CD4-positive, alpha-beta T cell treated with Interleukin-6 for 4 hours (primary cell): ENCODE results near the gene SUGCT.
"Not testable (repeated sequence)": the region's sequence is repeated elsewhere in the genome, so short reads cannot be mapped to it uniquely, and the experiment has no call there.

ENCODE experiments used
- DNase-seq: peaks from one replicate; pipeline ENCODE4 v3.0.0-alpha.2; 2020; ENCODE audit warnings: mixed read lengths

The SUGCT gene

DNA sequence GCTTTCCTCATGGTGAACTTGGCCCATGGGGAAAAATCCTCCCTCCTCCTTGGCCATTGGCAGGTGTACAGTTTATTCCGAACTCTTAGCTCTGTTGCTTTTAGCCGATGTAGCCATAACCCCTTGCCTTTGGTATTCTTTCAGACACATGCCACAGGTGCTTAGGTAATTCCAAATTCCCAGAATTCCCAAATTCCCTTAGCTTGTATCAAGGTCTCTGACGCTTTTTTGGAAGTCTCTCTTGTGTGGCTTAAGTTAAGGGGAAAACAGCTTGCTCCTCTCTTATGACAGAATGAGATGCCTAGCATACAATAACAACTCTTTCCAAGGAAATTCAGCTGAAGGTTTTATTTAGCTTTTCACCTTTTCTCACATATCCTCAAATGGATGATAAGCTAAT, 68.0 kb downstream of the SUGCT start:
- DNase-seq, result no peak

DNA sequence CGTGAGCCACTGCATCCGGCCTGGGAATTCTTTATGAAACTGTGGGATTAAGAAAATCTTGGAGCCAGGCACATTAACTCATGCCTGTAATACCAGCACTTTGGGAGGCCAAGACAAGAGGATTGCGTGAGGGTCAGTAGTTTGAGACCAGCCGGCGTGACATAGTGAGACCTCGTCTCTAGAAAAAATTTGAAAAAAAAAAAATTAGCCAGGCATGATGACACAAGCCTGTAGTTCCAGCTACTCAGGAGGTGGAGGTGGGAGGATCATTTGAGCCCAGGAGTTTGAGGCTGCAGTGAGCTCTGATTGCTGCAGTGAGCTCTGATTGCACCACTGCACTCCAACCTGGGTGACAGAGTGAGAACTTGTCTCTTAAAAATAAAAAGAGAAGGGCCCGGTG, 69.8 kb downstream of the SUGCT start:
- no peak for DNase-seq

DNA sequence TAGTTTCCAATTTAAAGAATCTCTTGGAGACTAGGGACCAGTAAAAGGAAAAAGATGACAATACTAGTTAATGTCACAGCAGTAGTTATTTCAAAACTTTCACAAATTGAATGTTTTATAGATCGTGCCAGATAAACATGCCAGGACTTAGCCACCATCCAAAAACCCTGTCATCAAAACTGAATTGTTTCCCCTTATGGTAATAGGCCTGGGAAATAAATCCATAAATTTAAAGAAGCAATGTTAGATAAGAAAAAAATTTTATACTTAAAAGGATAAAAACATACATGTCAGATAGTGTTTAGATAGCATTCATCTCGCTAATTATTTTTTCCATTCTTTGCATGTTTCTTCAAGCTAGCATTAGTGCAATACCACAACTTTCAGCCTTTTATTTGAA, 71.2 kb downstream of the SUGCT start:
- DNase-seq, result no peak

DNA sequence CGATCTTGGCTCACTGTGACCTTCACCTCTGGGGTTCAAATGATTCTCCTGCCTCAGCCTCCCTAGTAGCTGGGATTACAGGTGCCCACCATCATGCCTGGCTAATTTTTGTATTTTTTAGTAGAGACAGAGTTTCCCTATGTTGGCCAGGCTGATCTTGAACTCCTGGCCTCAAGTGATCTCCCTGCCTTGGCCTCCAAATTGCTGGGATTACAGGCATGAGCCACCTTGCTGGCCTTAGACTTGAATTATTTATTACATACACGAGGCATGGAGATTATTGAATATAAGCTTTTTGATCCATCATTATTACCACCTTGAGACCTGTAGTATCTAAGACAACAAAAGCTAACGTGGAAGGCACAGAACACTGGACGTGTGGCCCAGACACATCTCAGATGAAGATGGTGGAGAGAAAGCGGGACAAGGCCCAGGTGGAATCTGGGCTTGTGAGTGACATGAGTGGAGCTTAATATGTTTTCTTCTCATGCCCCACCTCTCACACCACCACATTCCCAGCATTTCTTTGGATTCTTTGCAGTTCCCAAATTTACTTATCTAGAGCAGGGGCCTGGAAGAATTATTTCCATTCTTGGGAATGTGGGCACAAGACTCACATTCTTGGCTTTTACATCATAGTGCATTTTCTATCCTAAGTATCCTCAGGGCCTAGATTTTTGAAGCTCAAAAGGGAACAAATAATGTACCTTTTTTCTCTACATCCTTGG, 76.6 kb downstream of the SUGCT start:
- DNase-seq, result no peak

DNA sequence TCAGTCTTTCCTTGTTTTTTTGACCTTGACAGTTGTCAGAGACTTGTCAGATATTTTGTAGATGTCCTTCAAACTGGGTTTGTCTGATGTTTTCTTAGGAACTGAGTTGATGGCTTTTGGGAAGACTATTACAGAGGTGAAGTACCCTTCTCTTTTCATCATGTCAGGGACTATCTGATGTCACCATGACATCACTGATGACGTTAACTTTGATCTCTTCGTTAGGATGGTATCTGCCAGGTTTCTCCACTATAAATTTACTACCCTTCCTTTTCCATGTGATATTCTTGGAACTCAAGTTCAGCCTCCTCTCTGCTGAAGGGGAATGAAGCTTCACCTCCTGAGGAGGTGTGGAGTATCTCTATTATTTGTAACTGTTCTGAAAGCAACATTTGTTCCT, 78.5 kb downstream of the SUGCT start:
- DNase-seq, result no peak

DNA sequence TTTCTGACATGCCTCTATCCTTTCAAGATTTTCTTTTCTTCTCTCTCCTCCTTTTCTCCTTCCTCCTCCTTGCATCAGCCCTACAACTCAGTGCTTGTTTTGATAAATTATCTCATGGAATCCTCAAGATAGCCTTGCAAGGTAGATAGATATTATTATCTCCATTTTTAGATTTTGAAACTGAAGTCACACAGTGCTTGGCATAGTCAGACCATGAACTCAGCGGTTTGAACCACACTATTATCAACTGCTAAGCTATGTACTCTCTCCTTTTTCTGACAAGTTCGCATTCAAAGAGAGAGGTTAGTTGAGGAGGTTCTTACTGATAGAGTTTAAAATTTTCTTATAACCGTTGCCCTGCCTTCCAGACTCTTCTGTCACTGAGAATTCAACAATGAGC, 79.1 kb downstream of the SUGCT start:
- DNase-seq, result no peak

DNA sequence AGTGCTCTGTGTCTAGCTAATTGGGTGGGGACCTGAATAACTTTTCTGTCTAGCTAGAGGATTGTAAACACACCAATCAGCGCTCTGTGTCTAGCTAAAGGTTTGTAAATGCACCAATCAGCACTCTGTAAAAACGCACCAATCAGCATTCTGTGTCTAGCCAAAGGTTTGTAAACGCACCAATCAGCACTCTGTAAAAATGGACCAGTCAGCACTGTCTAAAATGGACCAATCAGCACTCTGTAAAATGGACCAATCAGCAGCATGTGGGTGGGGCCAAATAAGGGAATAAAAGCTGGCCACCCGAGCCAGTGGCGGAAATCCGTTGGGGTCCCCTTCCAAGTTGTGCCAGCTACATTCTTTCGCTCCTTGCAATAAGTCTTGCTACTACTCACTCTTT, 83.8 kb downstream of the SUGCT start:
- DNase-seq, result not testable (repeated sequence)

DNA sequence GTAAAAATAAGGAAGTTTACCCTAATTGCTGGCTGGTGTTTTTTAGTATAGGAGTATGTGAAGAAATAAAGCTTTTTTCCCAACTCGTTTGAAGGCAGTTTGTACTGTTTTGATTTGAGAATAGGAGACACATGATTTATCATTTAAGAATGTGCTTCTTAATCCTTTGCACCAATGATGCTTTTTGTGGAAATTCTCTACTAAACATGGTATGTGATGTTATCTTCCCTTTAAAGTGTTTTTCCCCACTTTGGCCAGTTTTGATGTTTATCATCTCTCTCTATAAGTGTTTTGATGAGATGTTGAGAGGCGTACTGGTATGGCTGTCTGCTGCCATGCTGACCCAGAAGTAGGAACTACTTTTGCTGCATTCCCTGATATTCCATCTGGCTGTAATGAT, 85.1 kb downstream of the SUGCT start:
- DNase-seq, result no peak

DNA sequence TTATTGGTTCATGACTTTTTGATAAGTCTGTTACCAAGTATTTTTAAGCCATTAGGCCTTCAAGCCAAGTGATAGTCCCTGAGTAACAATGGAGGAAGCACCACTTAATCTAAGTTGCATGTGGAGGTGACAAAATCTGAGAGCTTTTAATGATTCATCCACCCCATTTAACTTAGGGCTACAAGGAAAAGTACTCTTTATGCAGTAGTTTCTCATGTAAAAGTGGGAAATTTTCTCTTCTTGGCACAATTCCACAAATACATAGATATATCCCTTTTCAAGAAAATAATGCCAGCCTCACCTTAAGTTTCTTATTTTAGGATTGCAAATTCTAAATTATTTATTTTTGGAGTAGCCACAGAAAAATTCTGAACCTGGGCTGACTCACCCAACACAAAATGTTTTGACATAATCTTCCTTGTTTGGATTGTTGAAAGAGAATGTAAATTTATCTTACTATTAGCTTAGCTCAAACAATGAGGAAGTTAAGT, 85.7 kb downstream of the SUGCT start:
- no peak for DNase-seq

DNA sequence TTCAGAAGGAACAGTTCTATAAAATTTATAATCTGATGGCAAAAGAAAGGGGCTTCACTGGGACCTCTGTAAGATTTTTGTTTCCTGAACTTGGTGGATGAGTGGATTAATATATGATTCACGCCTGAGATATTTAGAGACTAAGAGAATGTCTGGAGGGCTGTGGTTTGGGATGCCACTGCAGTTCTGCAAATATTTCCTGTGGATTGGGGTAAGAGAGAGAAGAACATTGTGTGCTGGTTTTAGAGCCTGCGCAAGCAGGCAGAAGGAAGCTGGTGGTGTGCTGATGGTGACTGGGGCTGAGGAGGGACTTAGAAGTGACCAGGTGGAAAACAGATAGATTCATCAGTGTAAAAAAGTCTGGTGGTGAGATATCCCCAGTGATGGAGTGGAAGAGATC, 87.0 kb downstream of the SUGCT start:
- DNase-seq, result no peak

DNA sequence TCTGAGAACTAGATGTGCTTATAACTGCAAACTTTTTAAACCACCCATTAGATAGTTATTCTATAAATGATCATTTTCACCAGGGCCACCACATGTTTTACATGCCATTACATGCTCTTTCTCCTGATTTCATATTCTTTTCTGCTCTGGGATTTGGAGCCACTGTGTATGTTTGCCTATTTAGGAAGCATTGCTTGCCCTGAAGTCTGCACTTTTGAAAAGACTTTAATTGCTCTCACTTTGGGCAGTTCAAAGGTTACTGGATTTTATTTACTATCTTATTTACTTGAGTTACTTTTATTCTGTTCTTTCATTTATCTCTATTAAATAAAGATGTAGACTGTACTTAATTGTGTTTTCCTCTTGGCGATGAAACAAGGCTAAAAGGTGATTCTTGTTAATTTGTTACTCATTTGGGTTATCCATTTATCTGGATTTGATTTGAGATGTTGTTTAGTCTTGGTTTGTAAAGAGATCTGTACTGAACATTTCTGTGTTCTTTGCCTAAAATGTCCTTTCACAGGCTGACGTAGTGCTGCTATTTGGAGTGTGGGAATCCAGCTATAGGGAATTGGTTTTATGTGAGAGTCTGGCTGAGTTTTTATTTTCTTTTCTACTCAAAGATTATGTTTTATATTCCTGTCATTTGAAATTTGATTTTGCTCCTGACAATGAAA, 88.8 kb downstream of the SUGCT start:
- DNase-seq, result no peak

DNA sequence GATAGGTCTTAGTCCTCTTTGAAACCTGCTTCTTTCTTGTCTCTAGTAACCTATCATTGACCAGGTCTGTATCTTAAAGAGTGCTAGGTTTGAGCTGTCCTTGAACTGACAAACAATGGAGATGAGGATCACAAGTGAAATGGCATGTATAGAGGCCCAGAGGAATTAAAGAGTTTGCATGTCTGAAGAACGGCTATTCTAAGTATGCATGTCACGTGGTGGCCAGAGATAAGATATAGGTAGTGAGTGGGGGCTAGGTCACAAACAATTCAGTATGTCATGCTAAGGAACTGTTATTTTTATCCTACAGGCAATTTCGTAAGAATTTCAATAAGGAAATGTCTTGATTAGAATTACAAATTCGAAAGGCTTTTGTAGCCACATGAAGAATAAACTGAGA, 95.3 kb downstream of the SUGCT start:
- no peak for DNase-seq

DNA sequence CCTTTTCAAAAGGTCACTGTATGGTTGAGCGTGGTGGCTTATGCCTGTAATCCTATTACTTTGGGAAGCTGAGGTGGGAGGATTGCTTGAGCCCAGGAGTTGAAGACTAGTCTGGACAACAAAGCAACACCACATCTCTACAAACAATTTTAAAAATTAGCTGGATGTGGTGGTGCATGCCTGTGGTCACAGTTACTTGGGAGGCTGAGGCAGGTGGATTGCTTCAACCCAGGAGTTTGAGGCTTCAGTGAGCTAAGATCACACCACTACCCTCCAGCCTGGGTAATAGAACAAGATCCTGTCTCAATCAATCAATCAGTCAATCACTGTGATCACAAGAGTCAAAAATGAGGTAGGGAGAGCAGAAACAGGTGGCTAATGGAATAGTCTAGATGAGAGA, 97.0 kb downstream of the SUGCT start:
- no peak for DNase-seq

DNA sequence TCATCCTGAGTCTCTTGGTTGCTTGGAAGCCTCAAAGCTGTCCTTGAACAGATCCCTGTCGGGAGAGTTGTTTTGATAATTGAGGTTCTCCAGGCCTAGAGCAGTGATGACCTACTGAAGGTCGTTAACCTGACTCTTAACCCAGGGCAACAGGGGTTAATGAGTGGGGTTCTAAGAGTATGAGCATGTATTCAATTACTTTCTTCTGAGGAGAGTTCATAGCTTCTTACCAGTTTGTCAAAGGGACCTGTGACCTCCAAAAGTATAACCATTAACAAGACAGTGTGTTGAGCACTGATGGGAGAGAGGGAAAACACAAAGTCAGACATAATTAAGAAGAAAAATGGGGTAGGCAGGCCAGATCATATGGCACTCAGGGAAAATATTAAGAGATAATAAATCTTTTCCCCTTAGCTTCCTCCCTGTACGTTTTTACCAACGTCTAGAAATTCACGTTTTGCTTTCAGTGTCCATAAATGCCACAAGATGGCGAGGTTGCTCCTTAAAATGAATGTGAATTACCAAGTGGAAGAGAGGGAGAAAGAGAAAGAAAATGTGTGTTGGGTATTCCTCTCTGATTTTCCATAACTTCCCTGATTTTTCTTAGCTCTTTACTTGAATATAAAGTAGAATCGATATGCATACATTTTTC, 97.6 kb downstream of the SUGCT start:
- no peak for DNase-seq

DNA sequence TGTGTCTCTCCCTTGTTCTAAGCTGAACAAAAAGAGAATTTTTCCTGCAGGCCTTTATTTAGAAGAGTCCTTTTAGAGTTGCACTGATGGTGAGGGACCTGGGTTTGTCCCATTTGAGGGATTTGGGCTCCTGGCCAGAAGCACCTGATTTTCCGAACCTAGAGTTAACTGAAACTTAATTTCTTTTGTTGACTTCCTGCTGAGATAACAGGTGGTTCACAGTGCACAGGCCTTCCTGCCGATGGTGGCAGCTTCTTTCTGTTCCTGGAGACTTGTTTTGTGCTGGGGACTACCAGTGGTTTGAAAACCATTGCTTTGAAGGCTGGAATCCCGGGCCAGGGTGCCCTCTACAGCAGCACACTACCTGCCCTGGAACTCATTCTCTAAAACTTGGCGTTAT, 99.2 kb downstream of the SUGCT start:
- DNase-seq, result no peak

DNA sequence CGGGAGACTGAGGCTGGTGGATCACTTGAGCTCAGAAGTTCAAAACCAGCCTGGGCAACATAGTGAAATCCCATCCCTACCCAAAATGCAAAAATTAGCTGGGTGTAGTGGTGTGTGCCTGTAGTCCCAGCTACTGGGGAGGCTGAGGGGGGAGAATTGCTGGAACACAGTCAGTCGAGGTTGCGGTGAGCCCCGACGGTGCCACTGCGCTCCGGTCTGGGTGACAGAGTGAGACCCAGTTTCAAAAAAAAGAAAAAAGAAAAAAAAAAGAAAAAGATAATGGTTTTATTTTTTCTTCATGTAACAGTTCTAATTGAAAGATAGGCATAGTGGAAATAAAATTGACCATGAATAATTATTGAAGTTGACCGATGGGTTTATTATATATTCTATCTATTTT, 99.9 kb downstream of the SUGCT start:
- no peak for DNase-seq

DNA sequence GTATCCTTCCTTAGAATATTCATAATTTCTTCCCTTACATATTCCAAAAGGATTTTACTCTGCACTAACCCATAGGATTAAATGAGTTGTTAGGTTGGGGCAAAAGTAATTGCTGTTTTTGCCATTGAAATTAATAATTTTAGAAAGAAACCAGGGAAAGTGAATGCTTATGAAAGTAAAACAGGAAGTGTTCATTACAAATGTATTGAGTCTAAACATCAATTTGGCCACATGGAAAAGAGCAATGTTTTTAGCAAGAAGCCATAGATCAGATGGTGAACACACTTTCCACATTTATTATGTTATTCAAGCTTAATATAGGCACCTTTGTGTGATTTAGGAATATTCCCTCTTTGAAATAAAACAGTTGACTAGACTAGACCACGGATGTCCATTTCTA, 102.9 kb downstream of the SUGCT start:
- no peak for DNase-seq

DNA sequence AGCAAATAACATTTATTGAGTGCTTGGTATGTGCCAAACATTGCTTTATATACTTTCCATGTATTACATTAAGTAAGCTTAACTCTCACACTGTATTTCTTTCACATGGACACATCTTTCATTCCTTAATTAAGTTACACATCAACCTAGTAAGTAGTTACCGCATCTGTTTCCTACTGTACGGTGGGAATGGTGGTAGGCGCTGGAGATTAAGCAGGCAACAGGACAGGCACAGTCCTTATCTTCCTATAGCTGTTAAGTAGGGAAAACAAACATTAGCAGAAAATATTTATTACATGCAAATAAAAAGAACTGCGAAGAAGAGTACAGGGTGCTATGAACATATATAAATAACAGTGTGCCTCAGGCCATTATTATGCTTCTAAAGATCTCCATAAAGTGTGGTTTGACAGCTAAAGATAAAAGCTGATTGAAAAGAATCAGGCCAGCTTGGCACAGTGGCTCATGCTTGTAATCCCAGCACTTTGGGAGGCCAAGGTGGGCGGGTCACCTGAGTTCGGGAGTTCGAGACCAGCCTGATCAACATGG, 105.0 kb downstream of the SUGCT start:
- DNase-seq, result no peak

DNA sequence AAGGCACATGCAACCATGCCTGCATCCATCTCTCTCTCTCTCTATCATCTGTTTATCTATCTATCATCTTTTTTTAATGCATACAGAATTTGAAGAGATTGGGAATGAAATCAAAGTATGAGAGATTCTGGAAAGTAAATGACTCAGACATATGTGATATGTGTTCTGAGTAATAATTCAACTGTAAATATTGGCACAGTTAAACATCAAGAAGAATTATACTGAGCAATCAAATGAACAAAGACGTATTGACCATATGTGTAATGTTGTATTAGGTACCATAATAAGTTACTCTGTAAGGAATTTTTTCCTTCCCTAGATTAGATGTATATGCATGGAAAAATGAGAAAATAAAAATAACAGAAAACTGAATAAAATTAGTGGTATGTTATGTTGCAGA, 108.3 kb downstream of the SUGCT start:
- no peak for DNase-seq

DNA sequence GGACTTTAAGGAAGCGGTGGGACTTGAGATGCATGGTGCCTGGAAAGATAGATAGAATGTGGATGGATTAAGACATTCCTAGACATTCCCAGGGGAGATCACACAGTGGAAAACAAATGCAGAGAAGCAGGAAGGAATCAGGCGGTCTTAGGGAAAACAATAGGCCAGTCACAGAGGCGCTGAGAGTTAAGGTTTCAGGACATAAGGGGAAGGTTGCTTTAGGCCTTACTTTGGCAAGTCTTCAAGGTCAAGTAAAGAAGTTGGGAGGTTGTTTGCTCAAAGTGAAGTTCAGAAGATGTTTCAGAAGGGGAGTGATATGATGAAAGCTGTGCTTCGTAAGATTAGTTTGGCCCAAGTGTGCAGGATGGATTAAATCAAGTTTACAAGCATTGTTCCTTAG, 109.4 kb downstream of the SUGCT start:
- DNase-seq, result no peak

DNA sequence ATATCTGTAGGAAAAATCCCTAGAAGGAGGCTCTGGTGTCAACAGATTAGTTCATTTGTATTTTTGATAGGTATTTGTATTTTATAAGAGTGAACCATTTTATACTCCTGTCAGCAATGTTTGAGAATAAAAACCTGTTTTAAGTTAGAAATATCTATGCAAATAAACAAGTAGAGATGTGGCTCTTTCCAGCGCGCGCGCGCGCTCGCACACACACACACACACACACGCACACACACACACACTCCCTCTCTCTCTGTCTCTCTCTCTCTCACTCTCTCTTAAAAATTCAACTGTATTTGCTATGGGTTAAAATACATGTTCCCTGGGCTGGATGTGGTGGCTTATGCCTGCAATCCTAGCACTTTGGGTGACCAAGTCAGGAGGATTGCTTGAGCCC, 113.9 kb downstream of the SUGCT start:
- no peak for DNase-seq

DNA sequence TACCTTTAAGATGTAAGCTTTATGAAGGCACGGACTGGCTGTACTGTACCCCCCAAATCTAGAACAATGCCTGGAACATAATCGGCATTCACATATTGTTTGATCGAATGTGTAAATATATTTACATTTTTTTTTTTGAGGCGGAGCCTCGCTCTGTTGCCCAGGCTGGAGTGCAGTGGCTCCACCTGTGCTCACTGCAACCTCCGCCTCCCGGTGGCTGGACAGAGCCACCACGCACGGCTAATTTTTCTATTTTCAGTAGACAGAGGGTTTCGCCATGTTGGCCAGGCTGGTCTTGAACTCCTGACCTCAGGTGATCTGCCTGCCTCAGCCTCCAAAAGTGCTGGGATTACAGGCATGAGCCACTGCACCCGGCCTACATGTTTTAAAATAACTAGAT, 118.6 kb downstream of the SUGCT start:
- not testable (repeated sequence) for DNase-seq

DNA sequence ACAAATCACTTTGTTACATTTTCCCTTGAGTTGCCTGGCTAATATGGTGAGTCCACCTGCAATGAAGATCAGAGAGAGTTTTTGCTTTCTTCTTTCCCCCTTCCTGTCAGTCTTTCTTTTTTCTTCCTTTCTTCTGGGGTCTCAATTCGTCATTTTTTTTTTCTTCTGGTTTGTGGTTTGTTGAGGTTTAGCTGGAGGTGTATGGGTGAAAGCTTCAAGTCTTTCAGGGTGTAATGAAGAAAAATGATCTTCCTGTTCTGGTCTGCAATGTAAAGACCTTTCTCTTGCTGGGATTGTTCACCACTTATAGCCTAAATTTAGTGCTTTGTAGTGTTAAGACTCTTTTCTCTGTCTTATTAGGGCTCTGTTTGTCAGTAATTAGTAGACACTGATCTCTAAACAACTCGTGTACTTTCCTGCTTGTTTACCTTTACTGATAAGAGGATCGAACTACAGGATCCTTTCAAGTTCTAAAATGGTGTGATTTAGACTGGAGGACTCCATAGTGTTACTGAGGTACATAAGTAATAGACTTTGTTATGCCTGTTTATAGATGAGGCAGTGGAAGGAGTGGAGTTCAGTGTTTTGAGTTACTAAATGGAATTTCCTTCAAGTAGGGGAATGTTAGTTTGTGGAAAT, 129.1 kb downstream of the SUGCT start:
- no peak for DNase-seq
